GM18909 (cell line): Measurements from ENCODE around the gene ST8SIA2.
"Not testable (repeated sequence)": the region's sequence is repeated elsewhere in the genome, so short reads cannot be mapped to it uniquely, and the experiment has no call there.

Source experiments
- ATAC-seq: cut with Tn5 transposase; IDR thresholded peaks from one replicate; pipeline ENCODE4 v1.9.1; 2021; ENCODE audit warnings: mild to moderate bottlenecking; ENCODE audit not compliant: unreplicated experiment, poor library complexity

ST8SIA2 gene

GRCh38 chr15:92471288-92471687 lies 77.6 kb downstream of the ST8SIA2 start:
- no peak for ATAC-seq

- ATAC-seq = no peak
These were observed 80.1 kb downstream of the ST8SIA2 start for GRCh38 chr15:92473756-92474155.

- not testable (repeated sequence) for ATAC-seq
These were observed 86.0 kb downstream of the ST8SIA2 start for GRCh38 chr15:92479730-92480129.

- no peak for ATAC-seq
These were observed 86.7 kb downstream of the ST8SIA2 start for GRCh38 chr15:92480361-92480760.

GRCh38 chr15:92485441-92485840 lies 91.8 kb downstream of the ST8SIA2 start:
- ATAC-seq = no peak

DNA sequence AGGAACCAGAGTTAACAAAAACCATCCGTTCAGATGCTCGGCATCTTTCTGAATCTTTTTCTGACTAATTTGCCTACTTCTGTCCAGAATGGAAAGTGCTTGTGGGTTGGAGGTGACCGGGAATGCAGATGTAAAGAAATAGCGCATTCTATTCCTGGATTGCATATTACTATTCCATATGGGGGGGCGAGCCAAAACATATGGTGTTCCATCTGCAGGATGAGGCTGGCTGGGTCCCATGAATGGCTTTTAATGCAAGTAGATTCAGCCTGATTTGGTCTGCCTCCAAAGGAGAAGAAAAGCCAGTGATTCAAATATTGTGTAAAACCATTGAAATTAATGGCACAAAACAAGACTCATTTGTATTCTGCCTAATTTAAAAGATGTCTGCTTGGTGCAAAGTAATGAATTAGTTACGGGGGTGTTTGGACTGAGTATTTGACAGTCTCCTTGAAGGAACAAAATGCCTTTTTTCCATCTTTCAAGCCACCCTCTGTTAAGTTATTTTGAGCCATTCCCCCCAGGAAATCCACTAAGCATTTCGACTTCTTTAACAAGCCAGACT lies 99.0 kb downstream of the ST8SIA2 start:
- no peak for ATAC-seq

- no peak for ATAC-seq
These were observed 101.2 kb downstream of the ST8SIA2 start for GRCh38 chr15:92494806-92495336.

DNA sequence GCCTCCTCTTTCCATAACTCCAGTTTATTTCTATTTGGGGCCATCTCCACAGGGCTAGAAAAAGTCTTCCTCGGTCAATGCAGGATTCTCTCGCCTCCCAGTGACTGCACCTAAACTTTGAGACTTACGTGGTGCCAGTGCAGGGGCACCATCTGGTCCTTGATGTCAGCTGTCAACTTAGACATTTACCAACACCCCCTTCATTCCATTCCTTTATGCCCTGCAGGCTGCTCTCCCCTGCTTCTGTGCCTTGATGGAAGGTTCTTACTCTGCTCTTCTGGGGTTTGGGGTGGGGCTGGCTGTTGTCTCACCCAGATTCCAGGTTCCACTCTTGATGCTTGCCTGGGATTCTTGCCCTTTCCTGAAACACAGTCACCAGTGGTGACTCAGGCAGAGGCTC lies 101.8 kb downstream of the ST8SIA2 start:
- ATAC-seq = no peak

DNA sequence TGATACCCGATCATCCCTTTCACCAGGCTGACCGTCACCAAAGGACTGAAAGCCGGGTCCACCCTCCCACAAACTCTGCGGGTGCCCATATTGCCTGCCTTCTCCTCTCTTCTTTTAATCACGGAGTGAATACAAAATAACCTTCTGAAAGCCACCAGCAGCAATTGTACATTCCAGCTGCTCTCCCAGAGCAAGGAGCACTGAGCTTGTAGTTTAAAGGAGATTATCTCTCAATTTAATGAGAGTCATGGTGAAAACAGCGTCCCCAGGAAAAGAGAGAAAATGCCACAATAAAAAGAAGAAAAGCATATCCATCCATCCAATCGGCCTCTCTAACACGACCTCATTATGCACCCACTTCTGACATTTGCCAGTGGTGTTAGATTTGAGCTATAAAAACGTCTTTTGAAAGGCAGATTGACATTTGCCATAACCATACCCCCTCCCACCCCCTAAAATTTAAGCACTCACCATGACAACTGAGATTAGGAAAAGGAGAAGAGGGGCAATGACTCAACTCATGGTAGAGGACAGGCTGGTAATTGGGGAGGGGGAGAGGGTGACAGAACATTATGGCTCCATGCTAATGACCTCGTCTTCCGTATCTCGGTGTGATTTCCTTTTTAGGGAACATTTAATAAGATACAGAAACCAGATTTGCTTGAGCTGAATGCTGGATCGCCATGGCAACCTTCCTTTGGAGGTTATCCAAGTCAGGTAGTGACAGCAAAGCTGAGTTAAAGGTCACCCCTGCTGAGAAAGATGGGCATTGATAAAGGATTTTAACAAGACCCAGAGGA lies 106.2 kb downstream of the ST8SIA2 start:
- no peak for ATAC-seq

GRCh38 chr15:92502336-92502735 lies 108.7 kb downstream of the ST8SIA2 start:
- no peak for ATAC-seq

DNA sequence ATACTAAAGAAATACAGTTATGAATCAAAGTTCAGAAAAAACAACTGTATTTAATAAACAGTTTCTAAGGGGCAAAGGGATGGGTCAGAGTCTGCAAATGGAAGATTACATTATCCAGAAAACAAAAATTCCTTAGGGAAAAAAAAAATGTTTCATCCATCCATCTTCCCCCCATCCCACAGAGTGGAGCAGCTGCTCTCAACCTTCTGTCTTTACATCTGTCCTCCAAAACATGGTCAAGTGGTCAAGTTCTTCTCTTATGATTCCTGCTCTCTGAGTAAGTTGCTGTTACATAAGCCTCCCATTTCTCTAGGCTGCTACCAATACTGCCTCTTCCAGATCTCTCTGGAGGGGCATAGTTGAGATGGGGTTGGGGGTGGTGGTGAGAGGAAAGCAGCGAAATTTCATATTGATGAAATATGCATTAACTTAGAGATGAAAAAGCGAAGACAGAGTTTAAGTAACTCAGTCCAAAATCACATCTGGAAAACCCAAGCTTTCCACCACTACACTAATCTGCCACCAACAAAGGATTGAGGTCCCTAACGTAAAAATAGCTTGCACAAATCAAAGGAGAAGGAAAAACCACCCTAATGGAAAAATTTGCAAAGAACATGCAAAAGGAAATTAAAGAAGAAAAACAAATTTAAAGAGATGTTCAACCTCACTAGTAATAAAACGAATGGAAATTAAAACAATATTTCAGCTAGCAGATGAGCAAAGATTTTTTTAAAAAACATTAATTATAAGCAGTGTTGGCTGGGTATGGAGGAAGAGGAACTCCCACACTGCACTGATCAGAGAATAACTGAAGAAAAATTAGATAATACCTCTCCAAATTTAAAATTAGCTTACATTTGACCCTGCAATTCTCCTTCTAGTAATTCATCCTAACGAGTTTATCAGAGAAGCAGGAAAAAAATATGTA lies 109.5 kb downstream of the ST8SIA2 start:
- no peak for ATAC-seq

GRCh38 chr15:92503889-92504288 lies 110.2 kb downstream of the ST8SIA2 start:
- no peak for ATAC-seq

DNA sequence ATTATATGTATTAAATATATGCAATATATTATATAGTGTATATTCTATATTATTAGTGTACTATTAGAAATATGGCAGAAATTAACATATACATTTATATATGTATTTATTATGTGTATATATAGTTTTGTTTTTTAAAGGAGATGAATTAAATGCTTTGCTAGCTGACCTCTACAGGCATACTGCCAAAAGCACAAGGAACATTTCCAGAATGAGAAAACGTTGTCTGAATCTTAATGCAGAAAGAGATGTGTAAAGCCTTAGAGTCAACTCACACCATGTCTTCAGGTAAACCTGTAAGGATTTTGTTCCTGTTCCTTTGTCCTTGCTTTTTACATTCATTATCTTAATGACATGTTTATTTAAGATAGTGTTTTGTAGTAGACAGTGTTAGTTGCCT lies 111.9 kb downstream of the ST8SIA2 start:
- ATAC-seq = no peak

DNA sequence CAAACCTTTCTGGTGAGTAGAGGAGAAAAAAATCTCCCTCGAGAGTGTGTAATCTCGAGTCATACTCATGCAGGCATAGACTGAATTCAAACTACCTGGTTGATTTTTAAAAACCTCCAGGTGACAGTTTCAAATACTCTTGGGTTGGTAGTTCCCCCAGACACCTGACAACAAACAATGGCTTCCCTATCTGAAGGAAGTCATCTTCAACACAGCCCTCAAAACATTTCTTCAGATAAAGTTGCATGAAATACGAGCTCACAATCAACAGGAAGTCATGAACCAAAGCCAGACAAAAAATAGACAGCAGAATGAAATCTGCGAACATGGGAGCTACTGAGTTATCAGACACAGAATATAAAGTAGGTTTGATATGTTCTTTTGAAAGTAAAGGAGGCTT lies 112.8 kb downstream of the ST8SIA2 start:
- ATAC-seq = no peak

GRCh38 chr15:92510163-92510882 lies 116.6 kb downstream of the ST8SIA2 start:
- no peak for ATAC-seq
